Esophagus mucosa (tissue), 1 donor: ENCODE results near the gene C1orf74. TPM values are rescaled to one million over a fixed set of nuclear protein-coding genes. Genes with fewer than 3 reads are reported as not detected.

Experiments used
- ATAC-seq: fragments of 200-7000 bp; cut with Tn5 transposase; one replicate; pipeline ENCODE4 v1.9.1; 2020
- total RNA-seq: library from RNA; stranded (reverse); gene quantifications from one replicate; pipeline ENCODE4 v1.2.4, GENCODE V29; 2023
- donor health status: DM: yes; HTN: yes; CAD: no.

The C1orf74 gene
- 6.3 TPM for total RNA-seq

DNA sequence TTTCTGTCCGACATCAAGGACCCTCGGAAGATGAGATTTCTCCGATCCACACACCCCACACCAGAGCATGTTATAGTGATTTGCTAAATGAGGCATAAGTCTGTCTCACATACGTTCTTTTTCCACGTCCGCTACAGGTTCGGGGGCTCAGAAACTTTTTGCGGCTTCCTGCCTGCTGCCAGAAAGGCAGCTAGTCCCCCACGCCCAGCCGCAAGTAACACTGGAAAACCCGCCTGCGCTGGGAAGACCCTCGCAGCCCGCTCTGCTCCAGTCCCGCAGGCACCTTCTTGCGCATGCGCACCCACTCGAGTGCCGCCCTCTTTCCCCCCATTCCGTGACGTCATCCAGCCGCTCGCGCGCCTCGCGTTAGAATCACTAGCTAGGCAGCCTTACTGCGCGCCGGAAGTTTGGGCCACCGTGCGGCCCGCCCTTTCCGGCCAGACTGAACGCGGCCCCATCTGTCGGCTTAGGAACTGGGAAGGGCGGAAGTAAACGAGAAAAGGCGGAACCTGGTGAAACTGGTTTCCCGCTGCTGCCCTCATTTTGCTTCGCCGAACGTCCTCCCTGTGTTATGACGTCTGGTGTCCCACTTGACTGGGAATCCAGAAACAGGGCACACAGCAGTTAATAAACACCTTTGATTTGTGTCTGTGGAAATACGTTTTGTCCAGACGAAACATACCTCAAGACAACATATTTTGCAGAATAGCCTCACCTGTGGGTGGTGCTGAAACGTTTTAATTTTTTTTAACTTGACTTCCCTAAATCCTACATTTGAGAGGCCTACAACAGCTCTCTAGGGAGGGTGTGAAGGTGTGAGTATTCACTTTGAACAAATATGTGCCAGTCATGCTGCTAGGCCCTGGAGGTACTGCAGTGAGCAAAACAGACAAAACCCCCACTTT is at the start of gene C1orf74:
C1orf74 (minus strand) TSS at position 295 of the 905 bp plus-strand sequence. CDS start 925 bp downstream, outside the sequence.
- peak; percentile 96 for ATAC-seq

DNA sequence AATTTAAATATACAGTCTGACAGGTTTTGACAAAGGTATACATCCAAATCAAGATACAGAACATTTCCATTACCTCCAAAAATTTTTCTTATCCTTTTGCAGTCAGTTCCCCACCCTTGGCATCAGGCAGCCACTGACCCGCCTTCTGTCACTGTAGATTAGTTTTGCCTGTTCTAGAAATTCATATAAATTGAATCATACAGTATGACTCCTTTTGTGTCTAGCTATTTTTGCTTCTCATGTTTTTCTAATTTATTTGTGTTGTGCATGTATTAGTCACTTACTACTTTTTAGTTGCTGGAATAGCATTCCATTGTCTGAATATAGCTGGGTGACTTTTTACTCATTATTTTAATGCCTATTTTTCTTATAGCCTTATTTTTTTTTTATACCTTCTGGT is 47.3 kb upstream of the C1orf74 start:
- ATAC-seq, result no peak

DNA sequence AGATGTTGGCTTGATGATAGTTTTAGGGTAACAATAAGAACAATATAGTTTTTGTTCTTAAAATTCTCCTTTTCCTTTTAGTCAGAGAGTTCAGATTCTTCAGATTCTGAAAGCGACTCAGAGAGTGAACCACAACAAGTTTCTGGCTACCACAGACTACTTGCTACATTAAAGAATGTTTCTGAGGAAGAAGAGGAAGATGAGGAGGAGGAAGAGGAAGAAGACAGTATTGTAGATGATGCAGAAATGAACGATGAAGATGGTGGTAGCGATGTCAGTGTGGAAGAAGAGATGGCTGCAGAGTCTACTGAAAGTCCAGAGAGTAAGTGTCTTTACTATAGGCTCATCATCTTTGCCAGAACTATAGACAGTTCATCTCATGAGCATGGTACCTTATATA is 46.4 kb upstream of the C1orf74 start:
- ATAC-seq, result no peak

DNA sequence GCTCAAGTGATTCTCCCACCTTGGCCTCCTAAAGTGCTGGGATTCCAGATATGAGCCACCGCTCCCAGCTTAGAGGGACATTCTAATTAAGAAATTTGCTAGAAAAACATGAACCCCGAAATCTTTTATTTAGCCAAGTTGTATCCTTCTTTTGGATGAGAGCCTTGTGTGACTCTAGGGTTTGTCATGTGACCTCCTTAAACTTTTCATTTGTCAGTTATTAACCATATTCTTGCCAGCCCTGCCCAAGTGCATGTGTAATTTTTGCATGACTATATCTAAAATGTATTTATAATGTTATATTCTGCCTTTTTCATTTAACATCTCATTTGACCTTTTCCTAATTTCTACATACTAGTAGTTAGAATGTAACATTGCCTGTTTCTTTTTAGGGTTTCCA is 45.4 kb upstream of the C1orf74 start:
- no peak for ATAC-seq

DNA sequence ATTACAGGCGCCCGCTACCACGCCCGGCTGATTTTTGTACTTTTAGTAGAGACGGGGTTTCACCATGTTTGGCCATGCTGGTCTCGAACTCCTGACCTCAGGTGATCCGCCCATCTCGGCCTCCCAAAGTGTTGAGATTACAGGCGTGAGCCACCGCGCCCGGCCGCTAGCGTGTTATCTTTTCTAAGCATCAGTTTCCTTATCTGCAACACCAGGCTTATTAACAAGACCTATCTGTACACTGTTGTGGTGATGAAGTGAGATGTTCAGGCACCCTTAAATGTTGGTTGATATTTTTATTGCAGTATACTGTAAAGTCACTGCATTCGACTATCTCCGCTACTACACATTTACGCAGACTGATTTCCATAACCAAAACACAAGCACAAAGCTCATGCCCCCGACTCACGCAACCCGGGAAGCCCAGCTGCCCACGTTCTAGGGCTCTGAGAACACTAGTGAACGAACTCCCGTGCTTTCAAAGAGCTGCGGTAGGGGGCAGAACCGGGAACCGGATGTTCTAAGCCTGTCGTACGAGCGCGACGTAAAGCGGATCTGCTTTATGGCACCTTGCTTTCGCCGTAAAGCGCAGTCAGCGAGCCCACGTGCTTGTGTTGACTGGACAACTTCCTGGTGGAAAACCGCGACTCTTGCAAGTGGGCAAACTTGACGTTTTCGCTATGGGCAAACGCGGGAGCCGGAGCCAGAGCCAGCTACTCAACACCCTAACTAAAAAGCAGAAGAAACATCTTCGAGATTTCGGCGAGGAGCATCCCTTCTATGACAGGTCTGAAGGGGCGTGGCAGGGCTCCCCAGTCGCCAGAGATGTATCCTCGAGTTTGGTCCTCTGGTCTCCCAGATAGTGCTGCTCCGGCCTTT is 43.3 kb upstream of the C1orf74 start, which contains the start of gene UTP25:
UTP25 (plus strand) TSS at position 589 of the 879 bp plus-strand sequence; CDS start at position 681, 92 bp downstream.
- ATAC-seq, result peak; percentile 85

DNA sequence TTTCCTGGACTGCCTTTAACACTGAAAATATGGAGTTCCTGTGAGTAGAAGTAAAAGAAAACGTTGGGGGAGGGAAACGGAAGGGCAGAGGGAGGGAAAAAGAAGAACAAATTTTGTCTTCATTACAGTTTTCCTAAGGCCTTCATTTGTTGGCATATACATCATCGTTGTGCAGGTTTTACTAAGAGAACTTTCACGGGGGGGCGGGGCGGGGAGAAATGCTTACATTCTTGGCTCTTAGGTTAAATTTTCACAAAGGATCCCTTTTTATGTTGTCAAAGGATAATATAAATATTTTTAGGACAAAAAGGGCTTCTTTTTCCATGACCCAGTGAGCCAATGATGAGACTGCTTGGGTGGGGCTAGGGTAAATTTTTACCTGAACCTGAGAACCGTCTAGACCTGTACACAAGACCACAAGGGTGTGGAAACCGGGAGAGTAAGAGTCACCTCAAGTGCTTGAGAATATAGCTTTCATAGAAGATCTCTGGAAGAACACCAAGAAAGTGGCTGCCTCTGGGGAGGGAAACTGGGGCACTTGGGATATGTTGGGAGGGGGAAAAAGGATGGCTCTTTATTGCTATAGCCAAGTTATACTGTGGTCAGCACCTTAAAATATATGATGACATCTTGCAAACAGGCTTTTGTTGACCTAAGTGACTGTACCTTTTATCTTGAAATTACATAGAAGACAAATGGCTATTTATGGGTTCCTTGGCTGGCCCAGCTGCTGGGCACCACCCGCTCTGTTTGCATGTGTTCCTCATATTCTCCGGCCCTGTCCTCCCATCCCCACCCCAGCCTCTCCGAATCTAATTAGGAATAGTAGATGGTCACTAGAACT is 41.5 kb upstream of the C1orf74 start:
- peak; percentile 63 for ATAC-seq

- ATAC-seq, result peak; percentile 70
These were observed 39.0 kb upstream of the C1orf74 start for GRCh38 chr1:209823143-209824041.

- ATAC-seq, result no peak
These were observed 38.3 kb upstream of the C1orf74 start for GRCh38 chr1:209822706-209823105.

GRCh38 chr1:209820986-209821385 is 36.6 kb upstream of the C1orf74 start:
- ATAC-seq, result peak; percentile 3

- no peak for ATAC-seq
These were observed 34.7 kb upstream of the C1orf74 start for GRCh38 chr1:209819058-209819457.

- ATAC-seq, result no peak
These were observed 33.3 kb upstream of the C1orf74 start for GRCh38 chr1:209817691-209818090.

DNA sequence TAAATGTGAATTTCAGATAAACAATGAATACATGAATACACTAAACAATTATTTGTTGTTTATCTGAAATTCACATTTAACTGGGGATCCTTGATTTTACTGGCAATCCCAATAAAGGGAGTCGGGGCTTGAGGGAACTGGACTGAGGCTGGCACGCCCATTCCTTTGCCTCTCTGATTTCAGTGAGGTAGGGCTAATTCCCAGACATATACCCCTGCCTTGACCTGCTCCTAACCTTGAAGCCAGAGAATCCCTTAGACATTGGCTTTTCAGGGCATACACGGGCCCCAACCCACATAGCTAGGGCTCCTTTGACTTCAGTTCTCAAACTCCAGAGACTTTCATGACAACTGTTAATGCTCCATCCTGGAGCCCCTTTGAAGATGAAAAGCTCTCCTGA is 32.6 kb upstream of the C1orf74 start:
- no peak for ATAC-seq

DNA sequence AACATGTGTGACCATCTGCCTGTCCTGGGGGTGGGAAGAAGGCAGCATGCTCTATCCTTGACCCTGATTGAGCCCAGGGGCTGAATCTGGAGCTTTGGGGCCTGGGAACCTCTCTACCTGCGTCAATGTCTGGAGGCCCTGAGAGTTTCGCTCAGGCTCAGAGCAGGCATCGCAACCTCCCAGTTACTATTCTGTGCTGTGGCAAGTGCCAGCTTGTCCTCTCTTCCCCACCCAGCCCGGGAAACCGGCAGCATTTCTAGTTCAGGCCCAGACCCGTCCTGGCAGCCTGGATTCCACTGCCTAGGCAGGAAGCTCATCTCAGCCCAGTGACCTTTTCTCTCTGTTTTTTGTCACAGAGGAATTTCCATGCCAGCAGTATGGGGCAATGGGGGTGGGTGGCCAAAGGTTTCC is 31.6 kb upstream of the C1orf74 start:
- peak; percentile 97 for ATAC-seq

- ATAC-seq, result no peak
These were observed 31.1 kb upstream of the C1orf74 start for GRCh38 chr1:209815490-209815889.

- no peak for ATAC-seq
These were observed 29.5 kb upstream of the C1orf74 start for GRCh38 chr1:209813902-209814301.

- ATAC-seq, result no peak
These were observed 26.4 kb upstream of the C1orf74 start for GRCh38 chr1:209810783-209811182.

- peak; percentile 18 for ATAC-seq
These were observed 25.3 kb upstream of the C1orf74 start for GRCh38 chr1:209809611-209810010.

DNA sequence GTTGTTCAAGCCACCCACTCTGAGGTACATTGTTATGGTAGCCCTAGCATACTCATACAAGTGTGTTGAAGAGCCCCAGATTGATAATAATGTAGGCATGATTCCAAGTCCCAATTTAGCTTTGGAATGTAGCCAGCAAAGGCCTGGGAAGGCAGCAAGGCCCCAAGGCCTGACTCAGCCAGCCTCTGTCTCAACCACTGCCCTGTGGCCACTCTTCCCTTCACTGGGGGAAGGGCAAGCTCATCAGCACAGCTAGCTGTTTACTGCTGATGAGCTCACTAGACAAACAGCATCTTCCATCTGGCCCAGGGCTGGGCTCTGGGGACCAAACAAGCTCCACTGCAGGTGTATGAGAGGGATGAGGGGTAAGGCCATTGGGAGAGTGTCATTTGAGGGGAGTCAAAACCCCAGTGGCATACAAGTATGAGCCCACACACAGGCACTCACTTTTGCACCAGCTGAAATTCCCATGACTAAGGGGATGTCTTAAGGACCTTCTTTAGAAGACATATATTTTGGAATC is 23.8 kb upstream of the C1orf74 start:
- peak; percentile 40 for ATAC-seq

- ATAC-seq, result no peak
These were observed 23.1 kb upstream of the C1orf74 start for GRCh38 chr1:209807509-209807908.

GRCh38 chr1:209805875-209806760 is 21.8 kb upstream of the C1orf74 start, which contains the start of gene IRF6:
Gene IRF6 (minus strand): TSS chr1:209806142. CDS start chr1:209801413, 4,729 bp downstream.
- ATAC-seq, result peak; percentile 93
